HG03442 (cell line): ENCODE measurements around the gene STMND1.

ENCODE experiments used
- ATAC-seq: cut with Tn5 transposase; IDR thresholded peaks from one replicate; pipeline ENCODE4 v1.9.1; 2021; ENCODE audit warnings: mild to moderate bottlenecking, moderate library complexity; ENCODE audit not compliant: unreplicated experiment

STMND1 gene

DNA sequence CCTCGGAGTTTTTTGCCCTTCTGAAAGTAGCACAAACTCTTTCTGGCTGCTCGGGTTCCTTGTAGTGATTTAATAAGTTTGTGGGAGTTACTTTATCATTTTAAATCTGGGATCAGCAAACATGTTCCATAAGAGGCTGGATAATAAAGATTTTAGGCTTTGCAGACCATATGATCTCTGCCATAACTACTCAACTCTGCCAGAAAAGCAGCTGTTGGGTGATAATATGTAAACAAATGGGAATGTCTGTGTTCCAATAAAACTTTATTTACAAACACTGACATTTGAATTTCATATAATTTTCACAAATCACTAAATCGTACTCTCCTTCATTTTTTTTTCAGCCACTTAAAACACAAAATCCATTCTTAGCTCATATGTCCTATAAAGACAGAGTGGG lies 3.9 kb upstream of the STMND1 start:
- no peak for ATAC-seq

DNA sequence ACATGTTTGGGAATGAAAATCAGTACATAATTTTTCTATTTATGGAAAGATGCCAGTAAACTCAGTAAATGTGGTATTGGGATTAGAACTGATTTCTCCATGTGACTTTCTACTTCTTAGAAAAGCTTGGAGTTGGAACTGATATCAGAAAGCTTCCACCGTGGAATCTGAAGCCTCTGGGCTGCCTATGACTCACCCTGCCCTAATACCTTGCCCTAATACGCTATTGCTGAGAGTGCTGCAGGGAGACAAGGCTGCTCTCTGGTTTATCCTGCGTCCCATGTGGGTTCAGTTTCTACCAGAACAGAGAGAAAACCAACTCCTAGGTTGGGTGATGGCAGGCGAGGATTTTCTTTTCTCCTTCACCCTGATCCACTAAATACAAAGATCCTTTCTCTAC lies 3.3 kb upstream of the STMND1 start:
- ATAC-seq: no peak

DNA sequence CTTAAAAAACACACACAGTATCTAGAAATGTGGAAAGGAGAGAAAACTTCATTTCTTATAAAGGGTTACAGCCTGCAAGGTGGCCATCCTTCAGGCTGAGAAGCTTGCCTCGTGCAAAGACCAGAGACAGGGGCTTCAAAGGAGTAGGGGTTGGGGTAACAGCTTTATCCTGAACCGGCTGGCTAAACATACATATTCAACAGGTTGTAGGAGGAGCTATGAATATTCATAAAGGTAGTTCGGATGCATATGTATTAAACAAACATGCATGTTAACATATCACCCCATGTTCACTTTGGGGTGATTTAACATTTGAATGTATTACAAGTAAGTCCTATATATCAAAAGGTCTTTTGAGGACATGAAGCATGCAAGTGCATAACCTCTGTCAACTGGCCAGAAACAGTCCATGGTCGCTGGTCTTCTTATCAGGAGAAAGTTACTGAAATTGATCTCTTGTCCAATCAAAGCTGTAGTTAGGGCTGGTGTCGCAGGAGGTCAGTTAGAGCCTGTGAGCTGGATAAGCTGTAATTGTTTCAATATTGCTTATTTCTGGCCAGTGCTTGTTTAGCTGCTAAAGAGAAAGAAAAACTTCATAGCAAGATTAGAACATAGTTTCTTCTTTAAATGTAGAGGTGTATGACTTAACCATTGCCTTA lies 2.3 kb upstream of the STMND1 start:
- no peak for ATAC-seq

DNA sequence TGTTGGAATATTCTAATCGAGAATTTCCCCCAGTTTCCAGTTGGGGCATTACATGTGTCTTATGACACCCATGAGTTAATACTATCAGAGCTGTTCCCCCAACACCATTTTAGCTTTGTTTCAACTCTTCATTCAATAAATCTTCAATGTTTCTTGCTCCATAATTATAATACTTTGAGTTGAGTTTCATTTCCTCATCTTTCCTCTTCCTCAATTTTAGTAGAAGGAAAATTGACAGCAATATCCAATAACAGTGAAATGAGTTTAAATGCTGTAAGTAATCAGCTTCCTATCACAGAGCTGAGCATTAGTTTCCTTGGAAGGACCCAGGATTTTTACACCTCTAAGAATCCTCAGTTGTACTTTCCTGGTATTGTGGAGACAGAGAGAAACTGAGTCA lies 1.0 kb upstream of the STMND1 start:
- ATAC-seq: no peak

DNA sequence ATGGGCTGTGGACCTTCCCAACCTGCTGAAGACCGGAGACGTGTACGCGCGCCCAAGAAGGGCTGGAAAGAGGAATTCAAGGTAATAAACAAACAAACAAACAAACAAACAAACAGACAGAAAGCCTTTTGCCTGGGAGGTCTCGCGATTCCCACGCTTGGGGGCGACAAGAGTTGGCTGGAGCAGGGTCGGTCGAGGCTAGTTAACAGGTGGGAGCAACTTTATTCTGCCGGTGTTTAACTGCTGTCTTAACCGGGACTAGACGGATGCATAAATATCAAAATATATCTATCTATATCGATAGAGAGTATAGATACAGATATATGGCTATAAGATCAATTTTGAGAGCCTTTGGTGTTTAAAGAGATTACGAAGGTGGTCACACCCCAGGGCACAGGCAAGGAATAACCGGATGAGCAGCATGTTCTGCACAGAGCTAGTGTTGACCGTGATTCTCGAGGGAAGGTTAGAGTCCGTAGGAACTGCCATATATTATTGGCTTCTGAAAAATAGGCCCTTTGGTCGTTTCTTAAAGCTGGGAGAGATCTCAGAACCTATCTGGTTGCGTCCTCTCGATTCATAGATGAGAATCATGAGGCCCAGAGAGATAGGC lies 514 bp downstream of the STMND1 start:
- ATAC-seq: no peak

DNA sequence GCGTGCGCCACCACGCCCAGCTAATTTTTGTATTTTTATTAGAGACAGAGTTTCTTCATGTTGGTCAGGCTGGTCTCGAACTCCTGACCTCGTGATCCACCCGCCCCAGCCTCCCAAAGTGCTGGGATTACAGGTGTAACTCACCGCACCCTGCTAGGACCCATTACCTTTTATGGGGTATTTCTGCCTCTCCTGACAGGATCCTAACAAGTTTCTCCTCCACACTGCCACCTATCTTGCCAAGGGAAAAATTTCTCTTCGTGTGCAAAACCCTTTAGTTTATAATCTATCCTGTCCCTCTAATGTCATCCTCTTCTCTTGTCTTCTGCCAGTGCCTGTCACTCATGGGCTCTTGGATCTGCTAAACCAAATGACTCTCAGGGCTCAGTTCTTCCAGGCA lies 1.9 kb downstream of the STMND1 start:
- ATAC-seq: no peak

DNA sequence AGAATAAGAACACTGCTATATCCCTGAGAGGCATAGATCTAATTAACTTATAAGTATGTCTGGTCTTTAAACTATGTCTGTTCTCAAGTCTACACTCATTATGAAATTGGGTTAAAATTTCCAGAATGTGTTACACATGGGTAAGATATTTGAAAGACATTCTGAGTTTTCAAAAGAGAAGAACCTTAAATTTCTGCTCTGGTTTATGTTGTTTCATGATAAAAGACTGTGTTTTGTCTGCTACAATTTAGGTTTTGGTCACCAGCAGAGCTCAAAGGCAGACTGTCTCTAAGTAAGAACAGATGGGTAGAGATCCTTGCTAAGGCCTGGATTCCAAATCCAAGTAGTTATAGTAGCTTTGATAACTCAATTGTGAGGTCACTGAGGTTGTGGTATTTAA lies 6.0 kb downstream of the STMND1 start:
- no peak for ATAC-seq

DNA sequence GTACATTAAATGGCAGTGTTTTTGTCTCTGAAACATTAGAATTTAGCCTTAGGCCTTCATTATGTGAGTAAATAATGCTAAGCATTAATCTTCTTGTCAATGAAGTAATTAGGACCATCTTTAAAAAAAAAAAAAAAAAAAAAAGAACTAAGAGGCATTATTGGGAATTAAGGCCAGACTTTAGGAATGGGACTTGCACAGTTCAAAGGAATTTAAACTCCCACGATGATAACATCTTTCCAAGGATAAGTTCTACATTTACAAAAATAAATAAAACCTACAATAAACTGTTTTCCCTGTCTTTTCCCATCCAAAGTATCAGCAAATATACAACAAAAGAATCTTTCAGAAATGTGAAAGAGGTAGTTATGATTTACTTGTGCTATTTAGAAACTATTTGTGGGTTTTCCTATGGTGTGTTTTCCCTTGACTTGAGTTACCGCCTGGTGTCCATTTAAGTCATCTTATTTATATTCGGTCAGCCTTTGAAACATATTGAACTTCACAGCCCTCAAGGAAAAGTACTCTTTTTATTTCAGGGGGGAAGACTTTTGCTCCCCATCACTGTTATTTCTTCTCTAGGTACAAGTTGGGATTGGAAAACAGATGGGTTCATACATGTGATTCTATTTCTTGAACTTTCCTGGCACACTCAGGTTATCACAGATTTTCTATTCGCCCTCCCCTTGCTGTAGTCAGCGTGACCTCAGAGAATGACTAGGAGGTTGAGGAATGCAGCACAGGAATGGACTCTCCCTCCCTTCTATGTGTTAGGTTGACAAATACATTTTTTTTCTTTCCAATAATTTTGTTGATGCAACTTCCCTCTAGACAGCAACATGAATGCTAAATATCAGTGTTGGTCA lies 13.6 kb downstream of the STMND1 start:
- no peak for ATAC-seq

DNA sequence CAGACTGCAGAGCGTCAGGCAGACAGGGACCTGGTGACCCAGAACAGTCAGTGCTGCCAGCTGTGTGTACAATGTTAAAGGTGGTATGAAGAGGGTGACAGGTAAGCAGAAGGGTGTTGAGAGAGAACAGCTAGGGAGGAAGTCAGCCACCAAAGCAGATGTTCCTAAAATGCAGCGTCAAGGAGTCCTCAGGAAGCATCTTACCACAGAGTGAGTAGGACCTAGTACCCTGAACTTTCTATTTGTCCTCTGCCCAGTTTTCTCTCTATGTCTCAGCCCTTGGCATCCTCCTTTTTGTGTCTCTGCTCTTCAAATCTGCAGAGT lies 14.2 kb downstream of the STMND1 start:
- no peak for ATAC-seq

DNA sequence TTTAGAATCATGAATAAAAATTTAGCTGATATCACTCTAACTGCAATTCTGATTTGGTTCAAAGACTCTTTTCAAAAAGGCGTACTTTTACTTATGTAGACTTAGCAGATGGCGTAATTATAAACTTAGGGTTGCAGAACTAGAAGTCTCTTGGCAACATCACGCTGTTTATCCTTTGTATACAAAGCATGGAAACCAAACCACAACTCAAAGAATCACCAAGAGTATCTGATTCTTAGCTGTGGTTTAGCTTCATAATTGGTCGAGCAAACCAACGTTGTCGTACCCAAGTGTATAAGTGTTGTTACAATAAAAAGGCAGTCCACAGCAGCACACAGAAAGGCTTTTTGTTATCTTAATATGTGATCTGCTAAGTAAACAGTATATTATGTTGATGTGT lies 18.2 kb downstream of the STMND1 start:
- ATAC-seq: no peak

DNA sequence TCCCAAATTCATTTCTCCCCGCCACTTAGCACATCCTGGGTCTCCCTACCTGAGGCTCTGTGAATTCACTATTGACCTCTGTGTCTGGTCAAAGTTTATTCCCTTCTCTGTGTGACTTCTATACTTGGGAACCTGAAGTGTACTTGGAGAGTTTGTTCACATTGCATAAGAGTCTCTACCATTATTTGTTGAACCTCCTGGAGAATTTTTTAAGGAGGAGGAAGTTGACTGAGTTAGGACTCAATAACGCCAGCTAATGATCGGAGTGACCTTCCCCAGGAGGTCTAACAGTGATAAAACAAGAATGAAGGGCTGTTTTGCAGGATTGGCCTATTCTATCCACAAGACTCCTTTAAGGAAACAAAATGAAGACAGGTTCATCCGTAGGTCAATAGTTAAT lies 23.6 kb downstream of the STMND1 start:
- no peak for ATAC-seq

DNA sequence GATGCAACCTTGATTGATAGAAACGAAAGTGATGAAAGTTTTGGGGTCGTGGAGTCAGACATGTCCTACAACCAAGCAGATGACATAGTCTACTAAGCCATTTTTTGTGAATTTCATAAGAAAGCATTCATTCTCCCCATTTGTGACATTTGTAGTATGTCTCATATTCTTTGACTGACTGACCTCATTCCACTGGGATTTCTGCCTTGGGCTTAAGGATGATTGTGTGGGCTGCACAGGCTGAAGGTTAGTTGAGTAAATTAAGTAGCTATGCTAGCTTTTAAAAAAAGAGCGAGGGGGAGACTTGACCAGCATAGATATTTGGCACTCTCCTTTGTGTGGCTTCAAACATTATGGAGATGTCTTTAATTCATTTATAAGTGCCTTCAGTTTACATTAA lies 28.9 kb downstream of the STMND1 start:
- no peak for ATAC-seq

DNA sequence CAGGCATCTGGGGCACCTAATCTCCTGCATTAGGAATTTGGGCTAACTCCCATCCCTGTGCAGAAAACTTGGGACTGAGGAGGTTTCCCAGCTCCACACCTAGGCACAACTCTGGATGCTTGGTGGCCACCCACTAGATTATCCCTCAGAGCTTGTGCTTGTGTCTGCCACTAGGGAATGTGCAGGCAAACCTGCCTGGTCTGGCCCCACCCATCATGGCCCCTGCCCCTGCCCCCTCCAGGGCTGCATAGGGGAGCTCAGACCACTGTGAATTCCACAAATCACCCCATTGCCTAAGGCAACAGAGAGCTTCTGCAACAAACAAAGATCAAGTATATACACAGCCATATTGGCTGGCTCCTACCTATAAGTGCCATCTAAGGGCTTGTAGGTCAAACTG lies 31.1 kb downstream of the STMND1 start:
- ATAC-seq: no peak

DNA sequence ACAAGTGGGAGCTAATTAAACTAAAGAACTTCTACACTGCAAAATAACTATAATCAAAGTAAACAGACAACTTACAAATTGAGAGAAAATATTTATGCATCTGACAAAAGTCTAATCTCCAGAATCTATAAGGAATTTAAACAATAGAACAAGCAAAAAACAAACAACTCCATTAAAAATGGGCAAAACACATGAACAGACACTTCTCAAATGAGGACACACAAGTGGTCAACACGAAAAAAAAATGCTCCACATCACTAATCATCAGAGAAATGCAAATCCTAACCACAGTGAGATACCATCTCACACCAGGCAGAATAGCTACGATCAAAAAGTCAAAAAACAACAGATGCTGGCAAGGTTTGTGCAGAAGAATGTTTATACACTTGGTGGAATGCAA lies 36.2 kb downstream of the STMND1 start:
- ATAC-seq: no peak

DNA sequence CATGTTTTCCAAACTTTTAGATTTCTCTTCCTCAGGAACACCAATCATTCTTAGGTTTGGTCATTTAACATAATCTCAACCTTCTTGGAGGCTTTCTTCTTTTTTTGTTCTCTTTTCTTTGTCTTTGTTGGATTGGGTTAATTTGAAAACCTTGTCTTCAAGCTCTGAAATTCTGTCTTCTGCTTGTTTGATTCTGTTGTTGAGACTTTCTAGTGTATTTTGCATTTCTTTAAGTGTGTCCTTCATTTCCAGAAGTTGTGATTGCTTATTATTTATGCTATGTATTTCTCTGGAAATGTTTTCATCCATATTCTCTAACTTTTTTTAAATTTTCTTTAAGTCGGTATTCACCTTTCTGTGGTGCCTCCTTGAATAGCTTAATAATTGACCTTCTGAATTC lies 42.2 kb downstream of the STMND1 start:
- ATAC-seq: no peak

DNA sequence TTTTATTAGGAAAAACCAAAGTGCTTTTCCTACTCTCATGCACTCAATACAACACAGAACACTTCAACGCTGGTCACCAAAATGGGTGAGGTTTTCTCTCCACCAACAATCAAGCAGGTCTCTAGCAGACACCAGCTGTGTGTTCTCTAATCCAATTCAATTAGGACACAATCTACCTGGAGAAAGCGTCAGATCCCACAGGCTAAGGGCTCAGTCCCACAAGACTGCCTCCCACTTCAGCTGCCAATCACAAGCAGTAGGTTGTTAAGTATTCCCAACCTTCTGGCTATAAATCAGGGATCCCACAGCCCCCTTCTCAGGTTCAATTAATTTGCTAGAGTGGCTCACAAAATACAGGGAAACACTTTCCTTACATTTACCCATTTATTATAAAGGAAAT lies 47.7 kb downstream of the STMND1 start:
- no peak for ATAC-seq

DNA sequence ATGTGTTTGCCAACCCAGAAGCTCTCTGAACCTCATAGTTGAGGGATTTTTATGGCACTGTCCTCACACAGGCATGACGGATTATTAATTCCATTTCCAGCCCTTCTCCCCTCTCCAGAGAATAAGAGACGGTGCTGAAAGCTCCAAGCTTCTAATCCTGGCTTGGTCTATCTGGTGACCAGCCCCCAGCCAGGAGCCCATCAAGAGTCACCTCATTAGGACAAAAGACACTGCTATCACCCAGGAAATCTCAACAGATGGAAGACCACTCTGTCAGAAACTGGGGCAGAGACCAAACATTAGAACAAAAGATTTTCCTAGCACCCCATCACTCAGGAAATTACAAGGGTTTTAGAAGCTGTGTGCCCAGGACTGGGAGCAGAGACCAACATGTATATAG lies 48.2 kb downstream of the STMND1 start:
- ATAC-seq: no peak

DNA sequence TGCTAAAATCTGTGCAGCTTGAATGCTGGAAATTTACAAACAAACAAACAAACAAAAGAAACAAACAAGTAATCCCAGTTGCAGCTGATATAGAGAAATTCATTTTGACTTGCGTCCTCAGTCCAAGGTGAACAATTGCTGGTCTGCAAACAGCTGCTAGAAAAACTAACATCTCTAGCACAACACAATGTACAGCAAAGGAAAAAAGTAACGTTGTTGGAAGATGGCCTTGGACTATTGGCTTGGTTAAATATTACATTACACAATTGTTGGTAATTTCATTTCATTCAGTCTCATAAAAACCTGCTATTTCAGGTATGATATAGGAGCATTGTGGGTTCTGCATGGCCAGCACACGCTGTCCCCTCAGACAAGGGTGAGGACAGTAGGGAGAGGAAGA lies 50.0 kb downstream of the STMND1 start:
- ATAC-seq: no peak

DNA sequence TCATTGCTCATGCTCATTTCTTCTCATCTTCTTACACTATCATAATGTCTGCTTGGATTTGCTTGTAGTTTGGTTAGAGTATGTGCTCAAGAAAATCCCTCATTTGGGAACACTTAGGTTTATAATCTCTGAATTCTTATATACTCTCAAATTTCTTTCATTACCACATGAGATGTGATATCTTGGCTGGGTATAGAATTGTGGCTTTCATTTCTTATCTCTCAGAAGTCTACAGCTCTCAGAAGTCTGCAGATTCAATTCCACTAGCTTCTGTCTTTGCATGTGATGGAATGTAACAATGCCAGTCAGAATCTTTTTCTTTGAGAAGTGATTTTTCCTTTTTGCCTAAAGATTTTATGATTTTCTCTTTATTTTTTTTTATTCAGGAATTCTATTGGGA lies 50.9 kb downstream of the STMND1 start:
- no peak for ATAC-seq

DNA sequence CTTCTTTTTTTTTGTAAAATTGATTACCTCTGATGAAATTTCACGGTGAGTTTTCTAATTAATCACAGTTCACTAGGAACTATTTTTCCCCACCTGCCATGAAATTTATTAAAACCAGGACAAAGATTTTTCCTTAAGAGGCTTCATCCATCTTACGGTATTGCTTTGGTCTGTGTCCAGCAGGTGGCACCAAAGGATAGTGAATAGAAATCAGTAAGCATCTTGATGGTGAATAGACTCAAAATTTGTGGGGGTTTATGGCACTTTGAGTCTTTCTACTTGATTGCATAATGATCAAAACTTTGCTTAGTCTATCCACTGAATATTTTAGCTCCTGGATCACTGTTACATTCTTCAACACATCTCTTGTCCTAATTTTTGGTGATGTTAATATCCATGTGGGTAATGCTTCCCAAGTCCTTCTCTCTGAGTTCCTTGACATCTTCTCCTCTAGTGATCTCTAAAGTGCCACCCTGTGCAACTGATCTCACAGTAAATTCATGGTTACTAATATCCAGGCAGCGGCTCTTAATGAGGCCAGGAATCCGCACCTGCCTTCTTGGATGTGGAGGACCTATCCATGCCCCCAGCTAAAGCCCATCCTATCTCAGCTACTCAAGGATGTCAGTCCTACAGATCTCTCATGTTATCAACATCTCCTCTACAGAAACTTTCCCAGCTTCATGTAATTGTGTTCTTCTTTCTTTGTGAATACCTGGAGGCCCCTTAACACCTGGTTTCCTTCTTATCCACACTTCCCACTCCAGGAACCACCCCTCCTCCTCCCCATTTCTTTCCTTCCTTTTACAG lies 54.5 kb downstream of the STMND1 start:
- ATAC-seq: no peak

DNA sequence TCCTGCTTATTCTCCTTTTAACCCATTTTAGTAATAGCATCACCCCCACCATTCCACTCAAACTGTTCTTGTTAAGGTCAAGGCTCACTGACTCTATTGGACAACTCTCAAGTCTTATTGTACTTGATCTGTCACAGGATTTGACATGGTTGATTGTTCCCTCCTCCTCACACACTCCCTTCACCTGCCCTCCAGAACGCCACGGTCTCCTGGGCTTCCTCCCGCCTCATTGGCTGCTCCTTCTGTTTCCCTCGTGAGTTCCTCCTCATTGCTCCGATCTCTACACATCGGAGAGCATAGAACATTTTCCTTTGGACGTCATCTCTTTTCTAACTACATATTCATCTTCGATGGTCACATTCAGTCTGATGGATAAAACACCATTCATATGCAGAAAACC lies 55.1 kb downstream of the STMND1 start:
- ATAC-seq: no peak

DNA sequence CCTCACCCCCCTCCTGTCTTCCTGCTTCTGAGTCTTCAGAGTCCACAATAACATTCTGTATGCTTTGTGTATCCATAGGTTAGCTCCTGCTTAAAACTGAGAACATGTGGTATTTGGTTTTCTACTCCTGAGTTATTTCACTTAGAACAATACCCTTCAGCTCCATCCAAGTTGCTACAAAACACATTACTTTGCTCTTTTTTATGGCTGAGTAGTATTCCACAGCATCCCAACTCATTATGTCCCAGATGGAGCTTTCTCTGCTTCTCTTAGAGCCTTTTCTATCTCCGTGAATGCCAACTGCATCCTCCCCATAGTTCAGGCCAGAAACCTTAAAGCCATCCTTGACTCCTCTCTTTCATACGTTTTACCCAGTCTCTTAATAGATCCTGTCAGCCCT lies 55.8 kb downstream of the STMND1 start:
- ATAC-seq: no peak
